HL-60 (cell line): ENCODE results near the gene ZNF692.

Experiments used
- POLR2AphosphoS5 ChIP-seq: IDR thresholded peaks from 2 replicates; pipeline ENCODE4 v1.6.1; 2012; ENCODE audit warnings: low read depth
- TF ChIP-seq, protein P1 (sequence below): IDR thresholded peaks from one replicate; pipeline ENCODE4 v1.5.1; 2011; ENCODE audit warnings: low read length, control low read depth, inconsistent platforms; ENCODE audit not compliant: insufficient read depth
- TF ChIP-seq, protein P2 (sequence below): IDR thresholded peaks from 2 replicates; pipeline ENCODE4 v1.6.1; 2012; ENCODE audit warnings: low read depth; ENCODE audit not compliant: insufficient replicate concordance

DNA sequence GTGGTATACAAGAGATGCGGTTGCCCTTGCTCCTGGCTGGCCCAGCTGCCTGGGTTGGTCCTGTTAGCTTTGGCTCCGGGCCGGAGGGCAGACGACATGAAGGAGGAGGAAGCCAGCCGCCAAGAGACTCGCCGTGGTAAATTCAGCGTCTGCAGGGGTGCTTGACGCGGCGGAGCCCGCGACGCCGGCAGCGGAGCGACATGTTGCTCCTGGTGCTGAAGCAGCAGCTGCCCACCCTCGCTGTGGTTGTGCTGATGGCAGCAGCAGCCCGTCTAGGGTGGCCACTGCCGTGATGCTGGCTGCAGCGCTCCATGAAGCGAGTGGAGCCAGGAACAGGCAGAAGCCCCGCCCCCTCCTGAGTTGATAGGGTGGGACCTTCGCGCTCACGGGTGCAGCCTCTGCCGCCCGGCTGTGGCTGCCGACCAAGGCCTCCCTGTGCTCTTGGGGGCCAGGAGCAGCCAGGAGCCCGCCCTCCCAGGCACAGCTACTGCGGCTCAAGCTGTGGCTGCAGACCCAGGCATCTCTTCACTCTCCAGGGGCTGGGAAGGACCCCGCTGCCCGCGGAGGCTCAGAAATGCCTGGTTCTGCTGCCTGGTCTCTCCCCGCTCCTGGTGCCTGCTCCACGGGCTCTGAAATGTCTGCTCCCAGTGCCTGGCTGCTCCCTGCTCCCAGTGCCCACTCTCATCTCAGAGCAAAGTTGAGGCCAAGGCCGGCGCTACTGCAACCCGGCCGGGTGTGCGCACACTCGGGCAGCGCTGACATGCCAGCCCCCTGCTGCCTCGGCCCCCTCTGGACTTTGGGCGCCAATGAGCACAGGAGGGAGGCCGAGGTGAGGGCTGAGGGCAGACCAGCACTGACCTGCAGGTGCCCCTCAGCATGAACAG, 4.4 kb upstream of the ZNF692 start:
- TF ChIP-seq, protein P1, sequence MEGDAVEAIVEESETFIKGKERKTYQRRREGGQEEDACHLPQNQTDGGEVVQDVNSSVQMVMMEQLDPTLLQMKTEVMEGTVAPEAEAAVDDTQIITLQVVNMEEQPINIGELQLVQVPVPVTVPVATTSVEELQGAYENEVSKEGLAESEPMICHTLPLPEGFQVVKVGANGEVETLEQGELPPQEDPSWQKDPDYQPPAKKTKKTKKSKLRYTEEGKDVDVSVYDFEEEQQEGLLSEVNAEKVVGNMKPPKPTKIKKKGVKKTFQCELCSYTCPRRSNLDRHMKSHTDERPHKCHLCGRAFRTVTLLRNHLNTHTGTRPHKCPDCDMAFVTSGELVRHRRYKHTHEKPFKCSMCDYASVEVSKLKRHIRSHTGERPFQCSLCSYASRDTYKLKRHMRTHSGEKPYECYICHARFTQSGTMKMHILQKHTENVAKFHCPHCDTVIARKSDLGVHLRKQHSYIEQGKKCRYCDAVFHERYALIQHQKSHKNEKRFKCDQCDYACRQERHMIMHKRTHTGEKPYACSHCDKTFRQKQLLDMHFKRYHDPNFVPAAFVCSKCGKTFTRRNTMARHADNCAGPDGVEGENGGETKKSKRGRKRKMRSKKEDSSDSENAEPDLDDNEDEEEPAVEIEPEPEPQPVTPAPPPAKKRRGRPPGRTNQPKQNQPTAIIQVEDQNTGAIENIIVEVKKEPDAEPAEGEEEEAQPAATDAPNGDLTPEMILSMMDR, result no peak
- TF ChIP-seq POLR2AphosphoS5, result peak; percentile 63
- TF ChIP-seq, protein P2, sequence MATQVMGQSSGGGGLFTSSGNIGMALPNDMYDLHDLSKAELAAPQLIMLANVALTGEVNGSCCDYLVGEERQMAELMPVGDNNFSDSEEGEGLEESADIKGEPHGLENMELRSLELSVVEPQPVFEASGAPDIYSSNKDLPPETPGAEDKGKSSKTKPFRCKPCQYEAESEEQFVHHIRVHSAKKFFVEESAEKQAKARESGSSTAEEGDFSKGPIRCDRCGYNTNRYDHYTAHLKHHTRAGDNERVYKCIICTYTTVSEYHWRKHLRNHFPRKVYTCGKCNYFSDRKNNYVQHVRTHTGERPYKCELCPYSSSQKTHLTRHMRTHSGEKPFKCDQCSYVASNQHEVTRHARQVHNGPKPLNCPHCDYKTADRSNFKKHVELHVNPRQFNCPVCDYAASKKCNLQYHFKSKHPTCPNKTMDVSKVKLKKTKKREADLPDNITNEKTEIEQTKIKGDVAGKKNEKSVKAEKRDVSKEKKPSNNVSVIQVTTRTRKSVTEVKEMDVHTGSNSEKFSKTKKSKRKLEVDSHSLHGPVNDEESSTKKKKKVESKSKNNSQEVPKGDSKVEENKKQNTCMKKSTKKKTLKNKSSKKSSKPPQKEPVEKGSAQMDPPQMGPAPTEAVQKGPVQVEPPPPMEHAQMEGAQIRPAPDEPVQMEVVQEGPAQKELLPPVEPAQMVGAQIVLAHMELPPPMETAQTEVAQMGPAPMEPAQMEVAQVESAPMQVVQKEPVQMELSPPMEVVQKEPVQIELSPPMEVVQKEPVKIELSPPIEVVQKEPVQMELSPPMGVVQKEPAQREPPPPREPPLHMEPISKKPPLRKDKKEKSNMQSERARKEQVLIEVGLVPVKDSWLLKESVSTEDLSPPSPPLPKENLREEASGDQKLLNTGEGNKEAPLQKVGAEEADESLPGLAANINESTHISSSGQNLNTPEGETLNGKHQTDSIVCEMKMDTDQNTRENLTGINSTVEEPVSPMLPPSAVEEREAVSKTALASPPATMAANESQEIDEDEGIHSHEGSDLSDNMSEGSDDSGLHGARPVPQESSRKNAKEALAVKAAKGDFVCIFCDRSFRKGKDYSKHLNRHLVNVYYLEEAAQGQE, result peak; percentile 40
